ENCODE results near the gene ABCF1.
A peak's percentile ranks its signal among the peaks of the same experiment; 100 is the strongest.
"Not testable (repeated sequence)": the region's sequence is repeated elsewhere in the genome, so short reads cannot be mapped to it uniquely, and the experiment has no call there.

Gene ABCF1

GRCh38 chr6:30571075-30571761 is at the start of gene ABCF1:
ABCF1 (plus strand) TSS chr6:30571442; CDS start chr6:30571488, 46 bp downstream.
- peak; percentile 97 for DNase-seq

GRCh38 chr6:30521952-30522351 is 49.3 kb upstream of the ABCF1 start:
- not testable (repeated sequence) for DNase-seq

GRCh38 chr6:30526444-30526843 is 44.8 kb upstream of the ABCF1 start:
- not testable (repeated sequence) for DNase-seq

- DNase-seq, result not testable (repeated sequence)
Measured at GRCh38 chr6:30529349-30529875, 41.8 kb upstream of the ABCF1 start.

- no peak for DNase-seq
Measured at GRCh38 chr6:30530014-30530413, 41.2 kb upstream of the ABCF1 start.

GRCh38 chr6:30533460-30534294 is 37.6 kb upstream of the ABCF1 start:
- DNase-seq, result no peak

- no peak for DNase-seq
Measured at GRCh38 chr6:30537931-30538330, 33.3 kb upstream of the ABCF1 start.

- DNase-seq, result peak; percentile 84
Measured at GRCh38 chr6:30541515-30542403, 29.5 kb upstream of the ABCF1 start.

GRCh38 chr6:30542404-30542725 is 28.9 kb upstream of the ABCF1 start:
- no peak for DNase-seq

- DNase-seq, result no peak
Measured at GRCh38 chr6:30542915-30543314, 28.3 kb upstream of the ABCF1 start.

GRCh38 chr6:30543821-30544220 is 27.4 kb upstream of the ABCF1 start:
- DNase-seq, result no peak

- peak; percentile 50 for DNase-seq
Measured at GRCh38 chr6:30544666-30545272, 26.5 kb upstream of the ABCF1 start.

- DNase-seq, result no peak
Measured at GRCh38 chr6:30547454-30547853, 23.8 kb upstream of the ABCF1 start.

GRCh38 chr6:30548375-30548774 is 22.9 kb upstream of the ABCF1 start:
- DNase-seq, result no peak

- no peak for DNase-seq
Measured at GRCh38 chr6:30554404-30554803, 16.8 kb upstream of the ABCF1 start.

- no peak for DNase-seq
Measured at GRCh38 chr6:30554962-30555815, 16.1 kb upstream of the ABCF1 start.

GRCh38 chr6:30555816-30556065 is 15.5 kb upstream of the ABCF1 start:
- peak; percentile 47 for DNase-seq

- peak; percentile 90 for DNase-seq
Measured at GRCh38 chr6:30556066-30556905, 15.0 kb upstream of the ABCF1 start, which contains the start of gene GNL1. GNL1 (minus strand) TSS chr6:30556489; CDS start chr6:30556203, 286 bp downstream.

GRCh38 chr6:30556906-30557682 is 14.1 kb upstream of the ABCF1 start, which contains the start of gene PRR3:
PRR3 (plus strand) TSS chr6:30557295; CDS start chr6:30557345, 50 bp downstream.
- DNase-seq, result peak; percentile 99

GRCh38 chr6:30557683-30557981 is 13.6 kb upstream of the ABCF1 start:
- no peak for DNase-seq

All from NCI-H2227 treated with DMSO at 0.1 percent for 48 hours (cell line).